ENCODE data around the gene DPH3.

DNA sequence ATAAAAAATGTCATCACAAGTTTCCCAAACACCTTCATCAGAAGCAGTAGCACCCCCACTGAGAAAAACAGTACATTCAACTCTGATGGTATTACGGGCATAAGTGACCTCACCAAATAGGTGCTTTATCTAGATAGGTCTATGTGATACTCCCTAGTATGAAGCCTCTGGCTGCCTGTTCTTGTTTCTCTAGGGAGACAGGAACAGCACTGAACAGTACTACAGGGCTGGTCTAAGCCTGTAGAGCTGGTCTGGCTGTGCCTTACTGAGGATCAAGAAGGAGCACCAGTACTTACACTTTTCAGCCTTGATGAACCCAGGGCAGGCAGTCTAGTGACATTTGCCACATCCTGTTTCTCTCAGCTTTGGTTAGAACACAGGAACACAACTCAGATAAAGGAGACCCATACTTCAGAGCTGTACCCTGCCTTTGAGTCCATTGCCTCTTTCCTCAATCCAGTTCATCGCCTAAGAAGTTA lies 36.2 kb upstream of the DPH3 start:
- TF ChIP-seq TBP (IDR thresholded peaks at IDR 0.05; ENCODE audit: low read depth, low read length): no peak
- no peak for TF ChIP-seq POLR2AphosphoS5 (IDR thresholded peaks at IDR 0.05; ENCODE audit: low read depth, low read length)
- TF ChIP-seq, protein P1, sequence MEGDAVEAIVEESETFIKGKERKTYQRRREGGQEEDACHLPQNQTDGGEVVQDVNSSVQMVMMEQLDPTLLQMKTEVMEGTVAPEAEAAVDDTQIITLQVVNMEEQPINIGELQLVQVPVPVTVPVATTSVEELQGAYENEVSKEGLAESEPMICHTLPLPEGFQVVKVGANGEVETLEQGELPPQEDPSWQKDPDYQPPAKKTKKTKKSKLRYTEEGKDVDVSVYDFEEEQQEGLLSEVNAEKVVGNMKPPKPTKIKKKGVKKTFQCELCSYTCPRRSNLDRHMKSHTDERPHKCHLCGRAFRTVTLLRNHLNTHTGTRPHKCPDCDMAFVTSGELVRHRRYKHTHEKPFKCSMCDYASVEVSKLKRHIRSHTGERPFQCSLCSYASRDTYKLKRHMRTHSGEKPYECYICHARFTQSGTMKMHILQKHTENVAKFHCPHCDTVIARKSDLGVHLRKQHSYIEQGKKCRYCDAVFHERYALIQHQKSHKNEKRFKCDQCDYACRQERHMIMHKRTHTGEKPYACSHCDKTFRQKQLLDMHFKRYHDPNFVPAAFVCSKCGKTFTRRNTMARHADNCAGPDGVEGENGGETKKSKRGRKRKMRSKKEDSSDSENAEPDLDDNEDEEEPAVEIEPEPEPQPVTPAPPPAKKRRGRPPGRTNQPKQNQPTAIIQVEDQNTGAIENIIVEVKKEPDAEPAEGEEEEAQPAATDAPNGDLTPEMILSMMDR (IDR thresholded peaks at IDR 0.05; ENCODE audit: control extremely low read depth in 1 of 3, insufficient read depth in 1 of 3, low read depth in 1 of 3, low read length in 3 of 3): no peak
